Activated naive CD8-positive, alpha-beta T cell (primary cell): ENCODE results near the gene BTG4.

ENCODE experiments used
- H3K27ac Mint-ChIP-seq: one replicate; pipeline ENCODE4 v1.8.0; 2021; ENCODE audit warnings: mixed read lengths
- H3K27me3 Mint-ChIP-seq: one replicate; pipeline ENCODE4 v1.8.0; 2021; ENCODE audit warnings: mixed read lengths
- H3K36me3 Mint-ChIP-seq: one replicate; pipeline ENCODE4 v1.8.0; 2021; ENCODE audit warnings: mixed read lengths
- H3K4me1 Mint-ChIP-seq: one replicate; pipeline ENCODE4 v1.8.0; 2021; ENCODE audit warnings: low read depth, mixed read lengths
- H3K4me3 Mint-ChIP-seq: one replicate; pipeline ENCODE4 v1.8.0; 2021; ENCODE audit warnings: mild to moderate bottlenecking, mixed read lengths
- H3K9me3 Mint-ChIP-seq: one replicate; pipeline ENCODE4 v1.8.0; 2021; ENCODE audit warnings: low read depth, mixed read lengths

The BTG4 gene

DNA sequence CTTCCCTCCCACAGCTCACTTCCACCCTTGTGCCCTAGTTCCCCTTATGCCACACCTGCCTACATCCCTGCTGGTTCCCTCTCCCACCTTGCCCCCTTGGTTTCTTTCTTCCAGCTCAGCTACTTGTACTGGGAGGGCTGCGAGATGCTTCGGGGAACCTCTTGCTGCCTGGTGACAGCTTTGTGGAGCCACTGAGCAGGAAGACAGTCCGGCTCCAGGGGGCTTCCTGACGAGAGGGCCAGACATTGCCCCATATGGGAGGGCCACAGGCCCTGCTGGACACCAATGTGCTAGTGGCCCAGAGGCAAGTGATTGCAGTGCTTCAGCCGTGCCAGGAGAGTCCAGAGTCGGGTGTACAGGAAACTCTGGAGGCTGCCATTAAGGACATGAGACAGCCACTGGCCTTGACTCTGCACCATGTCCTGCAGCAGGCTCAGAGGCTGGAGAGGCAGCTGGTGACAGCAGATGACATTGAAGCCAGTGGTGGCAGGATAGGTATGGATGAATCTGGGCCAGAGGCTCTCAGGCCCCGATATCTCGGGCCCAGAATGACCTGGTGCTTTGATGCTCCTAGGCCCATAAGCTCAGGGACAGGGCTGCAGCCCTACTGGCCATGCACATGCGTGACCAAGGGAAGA lies 54.3 kb downstream of the BTG4 start:
- Mint-ChIP-seq H3K9me3 (no peaks in the 10 kb centered on the region), H3K36me3 (no peaks in the 10 kb centered on the region), H3K27ac (no peak overlapping the region), H3K4me1 (peaks cover 2% of the 10 kb centered on the region), H3K4me3 (no peak overlapping the region), H3K27me3 (peaks cover 5% of the 10 kb centered on the region)

DNA sequence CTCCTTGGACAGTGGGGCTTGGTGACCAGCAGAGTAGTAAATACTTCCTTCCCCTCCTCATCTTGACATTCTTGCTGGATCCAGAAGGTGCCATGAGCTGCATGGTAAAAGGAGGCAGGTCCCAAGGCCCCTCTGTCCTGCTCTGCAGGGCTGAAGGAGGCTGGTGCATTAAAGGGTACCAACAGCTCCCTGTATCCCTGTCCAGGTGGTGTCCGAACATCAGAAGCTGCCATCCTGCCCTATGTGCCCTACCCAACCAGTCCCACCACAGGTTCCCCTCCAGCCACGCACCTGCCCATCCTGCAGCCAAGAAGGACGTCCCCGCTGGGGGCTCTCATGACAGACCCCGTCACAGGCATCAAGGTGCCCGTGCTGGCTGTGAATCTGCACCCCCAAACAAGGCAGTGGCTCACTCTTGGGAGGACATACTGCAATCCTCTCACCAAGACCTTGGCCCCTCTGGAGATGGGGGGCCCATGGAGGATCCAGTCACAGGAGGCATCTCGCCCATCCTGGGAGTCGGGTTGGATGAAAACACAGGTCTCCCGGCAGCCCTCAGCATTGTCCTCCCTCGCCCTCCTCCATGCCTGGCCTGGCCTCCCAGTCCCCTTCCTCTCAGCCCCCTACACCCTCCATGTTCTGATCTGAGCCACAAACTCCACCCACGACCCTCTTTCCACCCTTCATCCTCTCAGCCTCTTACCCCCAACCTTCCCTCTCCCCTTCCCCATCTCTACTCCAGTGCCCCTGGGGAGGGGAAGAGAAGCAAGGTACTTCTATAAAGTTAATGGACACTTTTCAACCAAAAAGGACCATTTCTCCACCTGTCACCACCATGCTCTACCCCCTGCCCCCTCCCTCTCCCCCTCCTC lies 55.1 kb downstream of the BTG4 start:
- Mint-ChIP-seq H3K27me3 (peaks cover 5% of the 10 kb centered on the region), H3K4me3 (no peak overlapping the region), H3K36me3 (no peaks in the 10 kb centered on the region), H3K27ac (no peak overlapping the region), H3K9me3 (no peaks in the 10 kb centered on the region), H3K4me1 (peaks cover 2% of the 10 kb centered on the region)

DNA sequence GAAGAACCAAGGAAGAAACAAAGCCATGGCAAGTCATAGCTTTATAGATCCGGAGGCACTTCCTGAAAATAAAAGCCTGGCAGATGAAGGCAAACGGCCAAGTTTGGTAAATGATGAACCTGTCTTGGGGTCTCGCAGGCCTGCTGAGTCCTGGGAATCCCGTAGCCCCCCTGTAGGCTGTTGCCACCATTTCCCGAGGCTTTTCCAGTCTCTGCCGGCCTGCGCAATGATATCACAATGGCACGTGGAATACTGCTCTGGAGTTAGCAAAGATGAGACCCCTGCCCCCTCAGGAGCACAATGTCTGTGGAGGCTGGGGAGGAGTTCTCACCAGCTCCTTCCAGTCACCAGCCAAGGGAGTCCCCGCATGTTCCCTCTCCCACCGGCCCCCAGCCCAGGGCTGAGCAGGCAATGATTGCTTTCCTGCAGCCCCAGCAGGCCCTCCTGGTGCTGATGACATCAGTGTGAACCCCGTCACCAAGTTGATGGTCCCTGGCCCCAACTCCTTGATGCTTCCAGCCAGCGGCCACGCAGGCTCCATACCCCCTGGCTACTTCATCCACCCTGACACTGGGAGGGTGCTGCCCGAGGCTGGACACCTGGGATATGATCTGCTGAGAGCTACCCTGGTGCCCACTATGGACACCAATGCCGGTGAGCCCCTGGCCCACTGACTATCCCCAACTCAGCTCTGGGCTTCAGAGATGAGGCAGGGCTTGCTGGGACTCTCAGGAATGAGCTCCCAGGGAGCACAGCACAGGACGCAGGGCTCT lies 55.9 kb downstream of the BTG4 start:
- Mint-ChIP-seq H3K9me3 (no peaks in the 10 kb centered on the region), H3K36me3 (no peaks in the 10 kb centered on the region), H3K4me3 (no peak overlapping the region), H3K4me1 (peaks cover 2% of the 10 kb centered on the region), H3K27ac (no peak overlapping the region), H3K27me3 (peaks cover 5% of the 10 kb centered on the region)

DNA sequence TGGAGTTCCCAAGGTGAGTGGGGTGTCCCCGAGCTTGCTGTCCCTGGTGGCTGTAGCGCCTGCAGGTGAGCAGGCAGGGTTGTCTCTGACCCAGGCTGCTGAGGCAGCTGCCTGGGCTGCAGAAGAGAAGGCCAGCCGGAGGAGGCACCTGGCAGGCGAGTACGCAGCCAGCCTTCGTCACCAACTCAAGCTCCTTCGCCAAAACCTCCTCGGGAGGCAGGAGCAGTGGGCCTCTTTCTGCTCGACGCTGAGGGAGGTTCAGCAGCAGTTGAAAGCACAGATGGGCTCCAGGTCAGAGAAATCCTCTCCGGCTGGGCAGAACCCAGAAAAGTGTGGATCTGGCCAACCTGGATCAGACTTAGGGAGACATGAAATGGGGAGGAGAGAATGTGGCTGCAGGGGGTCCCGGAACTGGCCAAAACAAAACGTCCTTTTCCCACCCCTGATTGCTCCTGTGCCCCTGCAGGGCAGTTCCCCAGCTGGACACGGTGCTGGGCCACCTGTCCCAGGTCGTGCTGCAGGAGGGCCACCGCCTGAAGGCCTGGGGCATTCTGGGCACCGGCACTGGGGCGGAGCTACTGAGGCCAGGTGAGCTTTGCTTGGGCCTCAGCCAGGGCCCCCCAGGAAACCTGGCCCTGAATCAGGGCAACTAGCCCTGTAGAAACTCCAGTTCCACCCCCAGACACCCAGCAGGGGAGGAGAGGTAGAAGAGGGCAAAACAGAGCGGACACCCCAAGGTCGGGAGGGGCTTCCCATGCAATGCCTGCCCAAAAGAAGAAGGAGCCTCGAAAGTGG lies 56.7 kb downstream of the BTG4 start:
- Mint-ChIP-seq H3K9me3 (no peaks in the 10 kb centered on the region), H3K27ac (no peak overlapping the region), H3K4me1 (peaks cover 2% of the 10 kb centered on the region), H3K4me3 (no peak overlapping the region), H3K27me3 (peaks cover 3% of the 10 kb centered on the region), H3K36me3 (no peaks in the 10 kb centered on the region)

DNA sequence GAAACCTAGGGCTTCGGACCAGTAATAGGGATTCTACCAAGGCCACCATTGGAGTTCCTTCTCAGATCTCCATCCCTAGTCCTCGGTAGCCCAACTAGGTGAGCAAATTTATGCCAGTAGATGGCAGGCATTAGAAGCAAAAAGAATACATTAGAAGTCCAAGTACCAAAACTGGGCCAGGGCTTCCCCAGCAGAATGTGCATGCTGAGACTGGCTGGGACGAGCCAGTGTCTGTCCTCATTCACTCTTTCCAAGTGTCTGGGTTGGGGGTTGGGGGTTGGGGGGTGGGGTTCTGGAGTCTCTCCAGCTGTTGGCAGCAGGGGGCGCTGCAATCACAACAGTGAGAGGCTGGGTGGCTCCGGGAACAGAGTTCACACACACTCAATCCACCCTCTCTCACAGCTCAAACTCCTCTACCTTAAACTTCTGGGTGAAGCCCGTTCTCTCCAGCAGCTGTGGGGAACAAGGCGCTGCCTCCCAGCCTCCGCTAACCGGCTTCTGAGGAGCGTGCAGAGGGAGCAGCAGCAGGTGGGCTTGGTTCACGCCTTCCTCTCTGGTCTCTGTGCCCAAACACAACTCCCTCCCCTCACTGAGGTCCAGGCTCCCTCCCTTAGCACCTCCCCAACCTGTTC lies 57.5 kb downstream of the BTG4 start:
- H3K27me3 Mint-ChIP-seq, result peaks cover 3% of the 10 kb centered on the region
- peaks cover 2% of the 10 kb centered on the region for H3K4me1 Mint-ChIP-seq
- H3K4me3 Mint-ChIP-seq, result no peak overlapping the region
- no peaks in the 10 kb centered on the region for H3K36me3 Mint-ChIP-seq
- H3K27ac Mint-ChIP-seq, result no peak overlapping the region
- no peaks in the 10 kb centered on the region for H3K9me3 Mint-ChIP-seq

DNA sequence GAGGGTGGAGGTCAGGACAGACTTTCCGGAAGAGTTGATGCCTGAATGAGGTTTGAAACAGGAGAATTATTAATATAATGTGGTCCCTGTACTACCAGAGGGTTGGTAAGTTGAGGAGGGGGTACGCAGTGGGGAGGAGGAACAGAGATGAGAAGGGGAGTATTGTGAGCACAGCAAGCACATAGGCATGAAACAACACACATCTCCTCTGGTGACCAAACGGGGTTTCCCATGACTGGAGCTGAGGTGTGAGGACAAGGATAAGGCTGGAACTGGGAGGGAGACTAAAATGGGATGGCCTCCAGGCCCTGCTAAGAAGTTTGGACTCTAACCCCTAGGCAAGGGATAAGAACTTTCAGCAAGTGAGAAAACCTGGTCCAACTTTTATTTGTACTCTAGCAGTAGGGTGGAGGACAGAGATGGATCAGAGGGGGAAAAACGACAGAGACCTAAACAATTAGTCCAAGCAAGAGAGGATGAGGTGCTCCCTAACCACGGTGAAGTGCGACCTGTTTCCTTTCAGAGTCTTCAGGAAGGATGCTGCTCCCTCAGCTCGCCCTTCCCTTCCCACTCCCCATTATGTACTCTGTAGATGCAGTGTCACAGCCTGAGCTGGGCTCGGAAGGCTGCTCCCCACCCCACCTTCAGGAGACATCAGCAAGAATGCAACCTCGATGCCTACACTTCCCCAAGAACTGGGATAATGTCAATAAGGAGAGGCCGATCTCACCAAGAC lies 59.2 kb downstream of the BTG4 start:
- Mint-ChIP-seq H3K4me1 (peaks cover 2% of the 10 kb centered on the region), H3K36me3 (no peaks in the 10 kb centered on the region), H3K9me3 (no peaks in the 10 kb centered on the region), H3K4me3 (no peak overlapping the region), H3K27ac (no peak overlapping the region), H3K27me3 (no peaks in the 10 kb centered on the region)

DNA sequence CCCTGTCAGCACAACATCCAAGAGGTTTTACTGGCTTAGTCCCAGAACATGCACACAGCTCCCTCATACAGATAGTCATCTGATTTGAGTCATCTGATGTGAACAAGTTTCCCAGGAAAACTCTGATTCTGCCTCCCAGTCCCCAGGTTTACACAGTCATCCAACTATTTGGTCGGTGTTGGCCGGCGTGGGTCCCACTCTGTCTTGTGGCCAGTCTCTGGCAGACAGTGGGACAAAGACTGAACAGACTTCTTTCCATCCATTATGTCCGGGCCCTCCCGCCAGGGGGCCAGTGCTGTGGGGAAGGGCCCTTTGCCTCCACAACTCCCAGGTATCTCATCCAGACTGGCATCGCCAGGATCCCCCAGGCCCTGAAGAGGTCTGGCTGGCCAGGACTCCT lies 60.0 kb downstream of the BTG4 start:
- no peaks in the 10 kb centered on the region for H3K27me3 Mint-ChIP-seq
- H3K4me3 Mint-ChIP-seq, result no peak overlapping the region
- no peaks in the 10 kb centered on the region for H3K9me3 Mint-ChIP-seq
- peaks cover 2% of the 10 kb centered on the region for H3K4me1 Mint-ChIP-seq
- H3K36me3 Mint-ChIP-seq, result no peaks in the 10 kb centered on the region
- H3K27ac Mint-ChIP-seq, result no peak overlapping the region

DNA sequence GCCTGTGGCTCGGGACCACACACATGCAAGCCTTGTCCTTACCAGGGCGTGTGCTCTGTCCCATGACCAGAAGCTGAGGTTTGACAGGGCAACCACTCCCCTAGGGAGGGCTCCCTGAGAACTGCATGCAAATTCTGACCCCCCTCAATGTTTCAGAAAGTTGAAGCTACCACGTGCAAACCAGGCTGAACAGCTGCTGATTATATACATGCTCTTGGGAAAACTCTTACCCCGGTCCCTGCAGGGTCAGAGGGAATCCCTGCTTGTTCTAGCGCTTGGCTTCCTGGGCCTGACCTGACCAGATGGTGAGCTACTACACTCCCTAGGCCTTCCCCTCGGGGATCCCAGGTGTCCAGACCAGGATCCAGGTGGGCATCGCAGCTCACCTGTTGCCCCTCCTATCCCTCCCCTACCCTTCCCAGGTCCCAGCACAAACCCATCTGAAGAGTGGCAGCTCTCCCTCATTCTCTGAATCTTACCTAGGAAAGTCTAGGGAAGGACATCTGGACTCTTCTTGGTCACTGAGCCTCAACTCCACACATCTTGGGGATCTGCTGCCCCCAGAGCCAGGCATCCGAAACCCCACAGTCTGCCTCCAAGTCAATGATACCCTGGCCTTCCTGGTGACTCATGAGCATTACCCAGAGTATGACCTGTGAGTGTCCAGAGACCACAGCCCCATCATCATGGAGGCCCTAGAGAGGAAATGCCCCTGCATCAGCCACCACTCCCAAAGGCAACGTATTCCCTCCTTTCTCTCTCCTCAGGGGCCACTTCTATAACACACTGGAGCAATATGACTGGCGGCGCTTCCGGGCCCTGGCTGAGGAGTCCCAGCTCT lies 61.5 kb downstream of the BTG4 start:
- H3K36me3 Mint-ChIP-seq, result no peaks in the 10 kb centered on the region
- peaks cover 14% of the 10 kb centered on the region for H3K4me1 Mint-ChIP-seq
- no peak overlapping the region for H3K27ac Mint-ChIP-seq
- H3K9me3 Mint-ChIP-seq, result no peaks in the 10 kb centered on the region
- no peak overlapping the region for H3K4me3 Mint-ChIP-seq
- no peaks in the 10 kb centered on the region for H3K27me3 Mint-ChIP-seq

DNA sequence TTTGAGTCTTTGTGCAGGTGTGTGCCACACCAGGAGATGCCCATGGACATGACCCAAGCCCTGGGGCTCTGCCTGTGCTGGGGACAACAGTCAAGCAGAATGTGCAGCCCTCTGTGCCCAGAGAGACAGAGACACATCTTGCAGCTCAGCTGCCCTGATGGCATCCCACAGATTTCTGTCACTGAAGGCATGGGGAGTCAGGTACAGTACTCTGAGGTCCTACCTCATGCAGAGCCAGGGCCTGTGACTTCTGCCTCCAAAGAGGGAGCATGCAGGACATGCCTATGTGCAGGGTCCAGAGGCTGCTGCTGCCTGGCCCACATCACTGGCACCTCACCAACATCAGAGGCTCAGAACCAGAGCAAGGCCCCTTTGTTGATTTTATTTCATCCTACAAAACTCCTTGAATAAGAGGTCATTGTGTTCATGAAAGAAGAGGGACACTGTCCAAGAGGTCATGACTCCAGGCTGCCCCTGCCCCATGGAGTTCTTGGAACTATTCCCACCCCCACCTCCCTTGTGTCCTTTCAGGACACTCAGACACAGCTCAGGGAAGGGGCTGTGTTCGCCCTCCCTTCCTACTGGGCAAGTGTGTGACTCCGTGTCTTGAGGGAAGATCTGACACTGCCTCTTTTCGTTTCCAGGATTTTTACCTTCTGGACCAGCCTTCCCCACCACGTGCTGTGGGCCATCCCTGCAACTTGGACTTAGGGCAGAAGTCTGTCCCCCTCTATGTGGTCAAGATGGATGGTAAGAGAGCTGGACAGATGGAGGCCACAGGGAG lies 62.3 kb downstream of the BTG4 start:
- H3K36me3 Mint-ChIP-seq, result no peaks in the 10 kb centered on the region
- no peaks in the 10 kb centered on the region for H3K27me3 Mint-ChIP-seq
- peaks cover 14% of the 10 kb centered on the region for H3K4me1 Mint-ChIP-seq
- no peaks in the 10 kb centered on the region for H3K9me3 Mint-ChIP-seq
- H3K4me3 Mint-ChIP-seq, result no peak overlapping the region
- H3K27ac Mint-ChIP-seq, result no peak overlapping the region

DNA sequence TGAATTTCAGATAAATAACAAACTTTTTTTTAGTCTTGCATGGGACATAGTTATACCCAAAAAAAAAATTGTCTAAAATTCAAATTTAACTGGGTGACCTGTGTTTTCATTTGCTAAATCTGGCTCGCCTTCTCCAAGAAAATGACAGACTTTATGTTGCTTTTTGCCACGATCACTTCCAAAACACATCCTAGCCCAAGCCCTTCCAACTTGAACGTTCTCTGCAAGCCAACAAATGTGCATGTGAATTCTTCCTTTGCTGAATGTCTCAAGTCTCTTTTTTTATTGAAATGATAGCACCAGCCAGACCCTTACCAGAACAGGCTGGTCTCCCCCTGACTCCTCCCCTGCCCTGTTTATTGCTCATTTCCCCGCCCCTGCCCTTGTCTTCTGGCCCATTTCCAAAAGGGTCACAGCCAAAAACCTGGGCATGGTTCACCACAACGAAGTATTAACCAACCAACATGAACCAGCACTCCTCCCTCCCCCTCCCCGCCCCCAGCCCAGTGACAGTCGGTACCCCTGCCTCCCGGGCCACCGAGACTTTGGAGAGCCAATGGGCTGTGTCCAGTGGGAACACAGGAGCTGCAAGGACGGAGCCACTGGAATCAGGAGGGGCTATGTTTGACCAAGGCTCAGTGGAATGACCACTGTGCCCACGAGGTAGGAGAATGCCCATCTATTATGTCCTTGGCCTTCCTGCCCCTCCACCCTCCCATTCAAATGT lies 63.2 kb downstream of the BTG4 start:
- H3K9me3 Mint-ChIP-seq, result no peaks in the 10 kb centered on the region
- no peaks in the 10 kb centered on the region for H3K36me3 Mint-ChIP-seq
- no peaks in the 10 kb centered on the region for H3K27me3 Mint-ChIP-seq
- peaks cover 14% of the 10 kb centered on the region for H3K4me1 Mint-ChIP-seq
- H3K27ac Mint-ChIP-seq, result no peak overlapping the region
- no peak overlapping the region for H3K4me3 Mint-ChIP-seq

DNA sequence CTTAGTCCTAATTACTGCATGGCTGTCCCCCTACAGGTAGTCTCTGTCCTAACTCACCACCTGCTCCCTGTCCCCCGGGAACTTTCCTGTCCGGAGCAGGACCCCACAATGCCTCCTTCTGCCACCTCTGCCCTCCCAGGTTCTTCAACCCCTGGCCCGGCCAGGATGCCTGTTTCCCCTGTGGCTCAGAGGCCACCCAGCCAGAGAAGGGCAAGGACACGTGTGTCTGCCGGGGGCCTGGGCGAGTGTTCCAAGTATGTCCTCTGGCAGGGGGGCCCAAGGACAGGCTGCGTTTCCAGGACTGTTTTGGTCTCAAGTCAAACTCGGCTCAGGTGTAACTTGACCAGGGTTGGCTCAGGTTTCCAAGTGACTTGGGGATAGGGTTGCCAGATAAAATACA lies 63.8 kb downstream of the BTG4 start:
- no peak overlapping the region for H3K4me3 Mint-ChIP-seq

DNA sequence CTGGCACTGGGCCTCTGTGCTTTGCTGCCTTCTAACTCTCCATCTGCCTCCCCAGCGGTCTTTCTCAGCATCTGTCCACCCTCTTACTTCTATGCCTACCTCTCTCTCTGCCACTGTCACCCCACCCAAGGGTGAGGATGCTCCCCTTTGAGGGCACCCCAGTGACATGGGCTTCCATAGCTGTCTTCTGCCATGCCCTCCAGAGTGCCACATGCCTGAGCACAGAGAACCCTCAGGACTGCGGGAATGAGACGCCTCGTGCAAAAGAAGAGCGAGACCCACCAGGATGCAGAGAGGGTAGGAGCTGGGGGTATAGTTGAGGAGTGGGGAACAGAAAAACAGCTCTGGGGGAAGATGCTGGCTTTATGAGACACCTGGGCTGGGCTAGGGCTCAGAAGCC lies 64.3 kb downstream of the BTG4 start:
- Mint-ChIP-seq H3K27ac (no peak overlapping the region), H3K4me1 (peaks cover 14% of the 10 kb centered on the region), H3K36me3 (no peaks in the 10 kb centered on the region), H3K9me3 (no peaks in the 10 kb centered on the region), H3K27me3 (no peaks in the 10 kb centered on the region), H3K4me3 (no peak overlapping the region)

More for the DNA sequence above, 63.8 kb downstream of the BTG4 start:
- no peaks in the 10 kb centered on the region for H3K9me3 Mint-ChIP-seq
- H3K4me1 Mint-ChIP-seq, result peaks cover 14% of the 10 kb centered on the region
- no peaks in the 10 kb centered on the region for H3K27me3 Mint-ChIP-seq
- H3K27ac Mint-ChIP-seq, result no peak overlapping the region
- no peaks in the 10 kb centered on the region for H3K36me3 Mint-ChIP-seq
